ENCODE results near the gene MIPEP.

DNA sequence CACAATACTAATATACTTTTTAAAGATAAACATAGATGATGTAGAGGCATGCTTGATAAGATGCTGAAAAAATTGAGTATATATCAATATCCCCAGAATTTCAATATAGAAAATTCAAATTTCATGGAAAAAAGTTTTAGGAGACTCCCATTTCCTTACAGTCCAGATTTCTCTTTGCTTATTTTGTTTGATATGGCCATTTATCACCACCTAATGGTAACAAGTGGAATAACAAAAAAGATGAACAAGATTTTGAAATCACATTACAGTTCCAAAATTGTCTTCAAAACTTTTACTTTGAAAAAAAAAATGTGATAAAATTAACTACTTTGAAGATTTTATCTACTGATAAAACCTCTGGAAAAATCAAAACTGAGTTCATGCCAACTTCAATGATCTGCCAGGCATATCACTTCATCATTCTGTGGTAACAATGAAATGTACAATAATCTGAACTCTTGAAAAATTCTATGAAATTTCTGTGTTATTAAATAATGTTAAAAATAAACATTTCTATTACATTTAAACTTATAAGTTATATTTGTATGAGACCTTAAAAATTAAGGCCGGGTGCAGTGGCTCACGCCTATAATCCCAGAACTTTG, 17.5 kb downstream of the MIPEP start:
- TF ChIP-seq EZH2 (IDR thresholded peaks at IDR 0.05; ENCODE audit: insufficient read depth, low read length) (no peak), CTCF (IDR thresholded peaks at IDR 0.05; ENCODE audit: insufficient read depth, low read depth, low read length) (peak; percentile 51)
